ENCODE results near the gene CNTROB. TPM values are rescaled to one million over a fixed set of nuclear protein-coding genes. Genes with fewer than 3 reads are reported as not detected.

The CNTROB gene
- total RNA-seq, 6 experiments from 2014 or later = 7.3 to 12.7 (median 9.4) TPM

DNA sequence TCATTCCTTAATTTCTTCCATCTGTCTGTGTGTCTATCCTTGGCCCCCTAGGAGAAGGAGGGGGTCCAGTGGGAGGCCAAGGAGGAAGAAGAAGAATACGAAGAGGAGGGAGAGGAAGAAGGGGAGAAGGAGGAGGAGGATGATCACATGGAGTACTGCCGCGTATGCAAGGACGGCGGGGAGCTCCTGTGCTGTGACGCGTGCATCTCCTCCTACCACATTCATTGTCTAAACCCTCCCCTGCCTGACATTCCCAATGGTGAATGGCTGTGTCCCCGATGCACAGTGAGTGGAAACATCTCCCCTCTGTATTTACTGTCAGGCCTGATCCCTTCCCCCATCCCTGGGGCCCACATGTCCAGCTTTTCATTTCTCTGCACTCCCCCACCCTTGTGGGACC lies 37.1 kb upstream of the CNTROB start:
- H3K9me3 ChIP-seq = no peaks in the 10 kb centered on the region
- intact Hi-C loops (cut with DNase I) = loop anchor here in 1 of 2 donors (5.0 kb wide), 1 partner anchor 33 kb away; no protein-coding TSS in a partner anchor
- peaks cover 0 to 6% (median under 1%) of the 10 kb centered on the region in 4 donors for H3K4me1 ChIP-seq
- H3K4me3 ChIP-seq = no peak overlapping the region
- H3K27me3 ChIP-seq = no peaks in the 10 kb centered on the region
- no peak for ATAC-seq
- peaks cover 0 to 17% (median 2%) of the 10 kb centered on the region in 4 donors for H3K36me3 ChIP-seq
- TF ChIP-seq, protein P1, sequence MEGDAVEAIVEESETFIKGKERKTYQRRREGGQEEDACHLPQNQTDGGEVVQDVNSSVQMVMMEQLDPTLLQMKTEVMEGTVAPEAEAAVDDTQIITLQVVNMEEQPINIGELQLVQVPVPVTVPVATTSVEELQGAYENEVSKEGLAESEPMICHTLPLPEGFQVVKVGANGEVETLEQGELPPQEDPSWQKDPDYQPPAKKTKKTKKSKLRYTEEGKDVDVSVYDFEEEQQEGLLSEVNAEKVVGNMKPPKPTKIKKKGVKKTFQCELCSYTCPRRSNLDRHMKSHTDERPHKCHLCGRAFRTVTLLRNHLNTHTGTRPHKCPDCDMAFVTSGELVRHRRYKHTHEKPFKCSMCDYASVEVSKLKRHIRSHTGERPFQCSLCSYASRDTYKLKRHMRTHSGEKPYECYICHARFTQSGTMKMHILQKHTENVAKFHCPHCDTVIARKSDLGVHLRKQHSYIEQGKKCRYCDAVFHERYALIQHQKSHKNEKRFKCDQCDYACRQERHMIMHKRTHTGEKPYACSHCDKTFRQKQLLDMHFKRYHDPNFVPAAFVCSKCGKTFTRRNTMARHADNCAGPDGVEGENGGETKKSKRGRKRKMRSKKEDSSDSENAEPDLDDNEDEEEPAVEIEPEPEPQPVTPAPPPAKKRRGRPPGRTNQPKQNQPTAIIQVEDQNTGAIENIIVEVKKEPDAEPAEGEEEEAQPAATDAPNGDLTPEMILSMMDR (IDR thresholded peaks at IDR 0.05) = no peak
- no peak for TF ChIP-seq POLR2A (IDR thresholded peaks at IDR 0.05)
- WGBS (ENCODE audit: insufficient coverage, low coverage, low lambda C conversion rate, missing lambda C conversion rate) = 86% methylated on average over 8 of the region's 8 CpGs
- no peak for DNase-seq
- H3K27ac ChIP-seq = no peak overlapping the region

DNA sequence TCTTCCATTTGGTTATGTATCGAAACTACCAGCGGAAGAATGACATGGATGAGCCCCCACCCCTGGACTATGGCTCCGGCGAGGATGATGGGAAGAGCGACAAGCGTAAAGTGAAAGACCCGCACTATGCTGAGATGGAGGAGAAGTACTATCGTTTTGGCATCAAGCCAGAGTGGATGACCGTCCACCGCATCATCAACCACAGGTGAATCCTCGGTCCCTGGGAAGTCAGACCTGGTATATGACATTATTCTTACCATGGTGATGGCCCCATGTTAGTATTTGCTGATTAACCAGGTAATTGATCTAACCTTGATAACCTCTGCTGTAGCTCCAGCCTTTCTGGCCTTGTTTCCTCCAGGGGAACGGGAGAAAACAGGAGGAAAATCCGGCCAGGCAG lies 34.9 kb upstream of the CNTROB start:
- 74% methylated on average over 13 of the region's 13 CpGs for WGBS (ENCODE audit: insufficient coverage, low coverage, low lambda C conversion rate, missing lambda C conversion rate)
- no peak for ATAC-seq
- Histone ChIP-seq H3K27me3 (no peaks in the 10 kb centered on the region), H3K9me3 (no peaks in the 10 kb centered on the region), H3K27ac (no peak overlapping the region), H3K4me1 (peaks cover 0 to 6% (median 0%) of the 10 kb centered on the region in 4 donors), H3K36me3 (peaks cover 0 to 17% (median 2%) of the 10 kb centered on the region in 4 donors), H3K4me3 (no peak overlapping the region)
- DNase-seq = no peak
- no peak for TF ChIP-seq POLR2A (IDR thresholded peaks at IDR 0.05)
- TF ChIP-seq, protein P1 (IDR thresholded peaks at IDR 0.05) = no peak
- intact Hi-C loops (cut with DNase I) = loop anchor here in 1 of 2 donors (5.0 kb wide), 1 partner anchor 35 kb away; no protein-coding TSS in a partner anchor

- intact Hi-C loops (cut with DNase I) = loop anchor here in 1 of 2 donors (5.0 kb wide), 1 partner anchor 35 kb away; no protein-coding TSS in a partner anchor
- no peak for TF ChIP-seq POLR2A (IDR thresholded peaks at IDR 0.05)
- TF ChIP-seq, protein P1 (IDR thresholded peaks at IDR 0.05) = peak; percentile 65 to 90 (median 70)
- 13% methylated on average over 6 of the region's 6 CpGs for WGBS (ENCODE audit: insufficient coverage, low coverage, low lambda C conversion rate, missing lambda C conversion rate)
- ATAC-seq (peak; percentile 88 to 98 (median 94)), DNase-seq (peak in 1 of 3 donors; percentile 53)
- Histone ChIP-seq H3K36me3 (peaks cover 0 to 17% (median 2%) of the 10 kb centered on the region in 4 donors), H3K4me1 (peaks cover 0 to 6% (median 0%) of the 10 kb centered on the region in 4 donors), H3K27ac (no peak overlapping the region), H3K9me3 (no peaks in the 10 kb centered on the region), H3K4me3 (no peak overlapping the region), H3K27me3 (no peaks in the 10 kb centered on the region)
These were observed 34.2 kb upstream of the CNTROB start for GRCh38 chr17:7897773-7898172.

DNA sequence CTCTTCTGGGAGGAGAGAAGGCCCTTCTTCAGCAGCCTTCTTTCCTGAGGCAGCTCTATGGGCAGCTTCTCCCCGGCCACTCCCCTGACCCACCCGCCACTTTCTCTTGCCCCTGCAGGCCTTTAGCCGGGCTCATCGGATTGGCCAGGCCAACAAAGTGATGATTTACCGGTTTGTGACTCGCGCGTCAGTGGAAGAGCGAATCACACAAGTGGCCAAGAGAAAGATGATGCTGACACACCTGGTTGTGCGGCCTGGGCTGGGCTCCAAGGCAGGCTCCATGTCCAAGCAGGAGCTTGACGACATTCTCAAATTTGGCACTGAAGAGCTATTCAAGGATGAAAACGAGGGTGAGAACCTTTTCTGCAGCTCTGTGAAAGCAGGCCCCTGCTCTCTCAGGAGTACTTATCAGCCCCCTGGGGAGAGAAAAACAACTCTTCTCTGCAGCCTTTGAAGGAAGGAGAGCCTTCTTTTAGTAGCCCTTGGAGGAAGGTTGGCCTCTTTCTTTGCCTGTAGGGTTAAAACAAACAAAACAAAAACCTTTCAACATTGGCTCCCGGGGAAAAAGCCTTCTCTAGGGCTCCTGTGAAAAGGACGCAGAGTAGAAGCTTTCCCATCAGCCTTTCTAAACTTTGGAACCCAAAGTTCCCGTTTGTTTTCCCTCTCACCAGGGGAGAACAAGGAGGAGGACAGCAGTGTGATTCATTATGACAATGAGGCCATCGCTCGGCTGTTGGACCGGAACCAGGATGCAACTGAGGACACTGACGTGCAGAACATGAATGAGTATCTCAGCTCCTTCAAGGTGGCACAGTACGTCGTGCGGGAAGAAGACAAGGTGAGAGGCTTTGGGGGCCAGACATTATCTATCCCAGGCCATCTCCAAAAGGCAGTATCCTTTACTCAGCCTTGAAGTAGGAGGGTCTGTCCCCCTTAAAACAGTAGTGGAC lies 28.6 kb upstream of the CNTROB start:
- H3K9me3 ChIP-seq = no peaks in the 10 kb centered on the region
- no peak for TF ChIP-seq POLR2A (IDR thresholded peaks at IDR 0.05)
- TF ChIP-seq, protein P1 (IDR thresholded peaks at IDR 0.05) = no peak
- intact Hi-C loops (cut with DNase I) = loop anchor here in 1 of 2 donors (10.0 kb wide), 2 partner anchors 79 to 141 kb away; no protein-coding TSS in a partner anchor
- H3K36me3 ChIP-seq = peaks cover 0 to 4% (median 0%) of the 10 kb centered on the region in 4 donors
- DNase-seq (no peak), ATAC-seq (no peak)
- H3K27ac ChIP-seq = no peak overlapping the region
- no peaks in the 10 kb centered on the region for H3K4me1 ChIP-seq
- WGBS (ENCODE audit: insufficient coverage, low coverage, low lambda C conversion rate, missing lambda C conversion rate) = 84% methylated on average over 17 of the region's 22 CpGs
- no peak overlapping the region for H3K4me3 ChIP-seq
- no peaks in the 10 kb centered on the region for H3K27me3 ChIP-seq
